ENCODE results near the gene GJB5. TPM values are rescaled to one million over a fixed set of nuclear protein-coding genes. Genes with fewer than 3 reads are reported as not detected.

GJB5 gene
- total RNA-seq, result not detected

GRCh38 chr1:34754964-34755637, at the start of gene GJB5:
TSS of gene GJB5 (plus strand) at chr1:34755047. CDS start at chr1:34757331, 2,284 bp downstream.
- no peak within 1 kb of the TSS for H3K4me3 ChIP-seq
- no peak for TF ChIP-seq EP300 (IDR thresholded peaks at IDR 0.05)
- no peak for TF ChIP-seq POLR2A (IDR thresholded peaks at IDR 0.05; ENCODE audit: low read depth)
- no peak for TF ChIP-seq CTCF (IDR thresholded peaks at IDR 0.05)
- TF ChIP-seq POLR2AphosphoS5 (IDR thresholded peaks at IDR 0.05), result no peak
- H3K9me3 ChIP-seq, result no peaks in the 10 kb centered on the region
- no peak within 1 kb of the TSS for H3K27ac ChIP-seq (replicated peaks in 1 of 4)
- intact Hi-C loops (cut with DNase I), result no loop called here
- no peaks in the 10 kb centered on the region for H3K36me3 ChIP-seq
- no peak for DNase-seq (ENCODE audit: extremely low spot score)
- no peaks in the 10 kb centered on the region for H3K4me1 ChIP-seq
- H3K27me3 ChIP-seq, result peaks cover 0 to 32% (median 0%) of the 10 kb centered on the region in 4 donors
- WGBS, result 68% methylated on average over 7 of the region's 13 CpGs

GRCh38 chr1:34705077-34705476, 49.8 kb upstream of the GJB5 start:
- intact Hi-C loops (cut with DNase I), result no loop called here
- Histone ChIP-seq H3K4me3 (no peak overlapping the region), H3K27me3 (peaks cover 0 to 51% (median 3%) of the 10 kb centered on the region in 4 donors), H3K27ac (replicated peaks in 1 of 4) (no peak overlapping the region), H3K9me3 (no peaks in the 10 kb centered on the region), H3K36me3 (no peaks in the 10 kb centered on the region), H3K4me1 (peaks cover 0 to 5% (median 0%) of the 10 kb centered on the region in 4 donors)
- no peak for DNase-seq (ENCODE audit: extremely low spot score)
- no peak for TF ChIP-seq EP300 (IDR thresholded peaks at IDR 0.05)
- TF ChIP-seq POLR2AphosphoS5 (IDR thresholded peaks at IDR 0.05), result no peak
- TF ChIP-seq POLR2A (IDR thresholded peaks at IDR 0.05; ENCODE audit: low read depth), result no peak
- no peak for TF ChIP-seq CTCF (IDR thresholded peaks at IDR 0.05)
- 53% methylated on average over 3 of the region's 3 CpGs for WGBS

GRCh38 chr1:34708106-34708505, 46.7 kb upstream of the GJB5 start:
- 76% methylated on average over 4 of the region's 4 CpGs for WGBS
- TF ChIP-seq CTCF (IDR thresholded peaks at IDR 0.05) (no peak), POLR2AphosphoS5 (IDR thresholded peaks at IDR 0.05) (no peak), POLR2A (IDR thresholded peaks at IDR 0.05; ENCODE audit: low read depth) (no peak), EP300 (IDR thresholded peaks at IDR 0.05) (no peak)
- no peak for DNase-seq (ENCODE audit: extremely low spot score)
- H3K36me3 ChIP-seq, result no peaks in the 10 kb centered on the region
- H3K4me1 ChIP-seq, result peaks cover 0 to 5% (median 0%) of the 10 kb centered on the region in 4 donors
- intact Hi-C loops (cut with DNase I), result no loop called here
- peaks cover 0 to 35% (median 3%) of the 10 kb centered on the region in 4 donors for H3K27me3 ChIP-seq
- H3K4me3 ChIP-seq, result no peak overlapping the region
- H3K9me3 ChIP-seq, result no peaks in the 10 kb centered on the region
- H3K27ac ChIP-seq (replicated peaks in 1 of 4), result no peak overlapping the region

GRCh38 chr1:34709547-34709946, 45.3 kb upstream of the GJB5 start:
- Histone ChIP-seq H3K36me3 (no peaks in the 10 kb centered on the region), H3K27me3 (peaks cover 0 to 20% (median 3%) of the 10 kb centered on the region in 4 donors), H3K27ac (replicated peaks in 1 of 4) (no peak overlapping the region), H3K9me3 (no peaks in the 10 kb centered on the region), H3K4me3 (no peak overlapping the region), H3K4me1 (peaks cover 0 to 5% (median 2%) of the 10 kb centered on the region in 4 donors)
- DNase-seq (ENCODE audit: extremely low spot score), result no peak
- WGBS, result 36% methylated on average over 6 of the region's 6 CpGs
- intact Hi-C loops (cut with DNase I), result no loop called here
- TF ChIP-seq EP300 (IDR thresholded peaks at IDR 0.05) (no peak), CTCF (IDR thresholded peaks at IDR 0.05) (no peak), POLR2A (IDR thresholded peaks at IDR 0.05; ENCODE audit: low read depth) (no peak), POLR2AphosphoS5 (IDR thresholded peaks at IDR 0.05) (no peak)

All from esophagus muscularis mucosa (tissue), 4 donors.